GM19452 (cell line): ENCODE measurements around the gene MYCBPAP.
A peak's percentile ranks its signal among the peaks of the same experiment; 100 is the strongest.

ENCODE experiments used
- ATAC-seq: cut with Tn5 transposase; IDR thresholded peaks from one replicate; pipeline ENCODE4 v1.9.1; 2021; ENCODE audit not compliant: unreplicated experiment

The MYCBPAP gene

GRCh38 chr17:50549969-50550368, 41.7 kb downstream of the MYCBPAP start:
- no peak for ATAC-seq

GRCh38 chr17:50550661-50551432, 42.6 kb downstream of the MYCBPAP start:
- ATAC-seq: no peak

GRCh38 chr17:50551433-50551815, 43.2 kb downstream of the MYCBPAP start:
- ATAC-seq: no peak

GRCh38 chr17:50551884-50552283, 43.6 kb downstream of the MYCBPAP start:
- ATAC-seq: no peak

- no peak for ATAC-seq
Measured at GRCh38 chr17:50554201-50554600, 46.0 kb downstream of the MYCBPAP start.

- ATAC-seq: no peak
Measured at GRCh38 chr17:50556803-50557202, 48.6 kb downstream of the MYCBPAP start.

GRCh38 chr17:50557630-50558029, 49.4 kb downstream of the MYCBPAP start:
- no peak for ATAC-seq

GRCh38 chr17:50558091-50558490, 49.9 kb downstream of the MYCBPAP start:
- ATAC-seq: no peak

- no peak for ATAC-seq
Measured at GRCh38 chr17:50558581-50558940, 50.3 kb downstream of the MYCBPAP start.

- ATAC-seq: no peak
Measured at GRCh38 chr17:50558941-50559614, 50.8 kb downstream of the MYCBPAP start.

GRCh38 chr17:50559674-50560184, 51.5 kb downstream of the MYCBPAP start:
- ATAC-seq: no peak

GRCh38 chr17:50560185-50560824, 52.1 kb downstream of the MYCBPAP start, which contains the start of gene CACNA1G:
Gene CACNA1G (plus strand): TSS chr17:50560715. CDS start chr17:50561460, 745 bp downstream.
- ATAC-seq: peak; percentile 90

- ATAC-seq: no peak
Measured at GRCh38 chr17:50560931-50561745, 52.9 kb downstream of the MYCBPAP start.

GRCh38 chr17:50561746-50562141, 53.5 kb downstream of the MYCBPAP start:
- ATAC-seq: no peak

- ATAC-seq: no peak
Measured at GRCh38 chr17:50562242-50563091, 54.2 kb downstream of the MYCBPAP start.

GRCh38 chr17:50563092-50563511, 54.9 kb downstream of the MYCBPAP start:
- ATAC-seq: no peak

GRCh38 chr17:50564916-50565315, 56.7 kb downstream of the MYCBPAP start:
- ATAC-seq: no peak

GRCh38 chr17:50565402-50566350, 57.4 kb downstream of the MYCBPAP start:
- ATAC-seq: no peak

- ATAC-seq: no peak
Measured at GRCh38 chr17:50566886-50567285, 58.6 kb downstream of the MYCBPAP start.
